ENCODE data around the gene SERINC1.

GRCh38 chr6:122484760-122485159, 13.2 kb upstream of the SERINC1 start:
- no peak for TF ChIP-seq POLR2A (IDR thresholded peaks at IDR 0.05; ENCODE audit: low read depth, low read length)
- no peak for TF ChIP-seq CTCF (conservative IDR thresholded peaks at IDR 0.05; ENCODE audit: low read depth, low read length)
- TF ChIP-seq BHLHE40 (IDR thresholded peaks at IDR 0.05; ENCODE audit: low read depth, low read length) = no peak
- TF ChIP-seq RFX5 (IDR thresholded peaks at IDR 0.05; ENCODE audit: low read depth, low read length) = no peak
- no peak for TF ChIP-seq MXI1 (IDR thresholded peaks at IDR 0.05; ENCODE audit: borderline replicate concordance, low read depth, low read length)
- no peak for TF ChIP-seq RAD21 (IDR thresholded peaks at IDR 0.05; ENCODE audit: low read length)
